HL-60 (cell line): ENCODE results near the gene METTL16.

Source experiments
- CTCF ChIP-seq: IDR thresholded peaks from one replicate; pipeline ENCODE4 v1.5.1; 2011; ENCODE audit warnings: low read length, control low read depth, inconsistent platforms; ENCODE audit not compliant: insufficient read depth
- POLR2AphosphoS5 ChIP-seq: IDR thresholded peaks from 2 replicates; pipeline ENCODE4 v1.6.1; 2012; ENCODE audit warnings: low read depth

- no peak for TF ChIP-seq POLR2AphosphoS5
- no peak for TF ChIP-seq CTCF
These were observed 113.5 kb downstream of the METTL16 start for GRCh38 chr17:2398182-2398581.
